Fibroblast of pulmonary artery (primary cell): ENCODE data around the gene PKHD1.
A peak's percentile ranks its signal among the peaks of the same experiment; 100 is the strongest.

Experiments used
- DNase-seq: peaks from one replicate; pipeline ENCODE4 v3.0.0-alpha.2; 2010; ENCODE audit warnings: low read depth
- H3K4me3 ChIP-seq: replicated peaks from 2 replicates; pipeline ENCODE4 v1.5.1; 2011; ENCODE audit warnings: low read depth, mild to moderate bottlenecking, control low read depth, low read length, moderate library complexity
- CTCF ChIP-seq: IDR thresholded peaks from 2 replicates; pipeline ENCODE4 v1.5.1; 2011; ENCODE audit warnings: mild to moderate bottlenecking, control low read depth, low read length, inconsistent platforms; ENCODE audit errors: missing control alignments

Gene PKHD1

GRCh38 chr6:52050051-52050405 lies 37.4 kb downstream of the PKHD1 start:
- no peak for DNase-seq
- no peak for TF ChIP-seq CTCF
- no peak overlapping the region for H3K4me3 ChIP-seq

- no peak overlapping the region for H3K4me3 ChIP-seq
These were observed 38.0 kb downstream of the PKHD1 start for GRCh38 chr6:52049252-52050050.

GRCh38 chr6:52046456-52046855 lies 41.0 kb downstream of the PKHD1 start:
- no peak for DNase-seq
- H3K4me3 ChIP-seq: no peak overlapping the region
- TF ChIP-seq CTCF: no peak

More at GRCh38 chr6:52049252-52050050, 38.0 kb downstream of the PKHD1 start:
- TF ChIP-seq CTCF: peak; percentile 72
- DNase-seq: peak; percentile 59

- no peak overlapping the region for H3K4me3 ChIP-seq
- no peak for DNase-seq
These were observed 41.9 kb downstream of the PKHD1 start for GRCh38 chr6:52045481-52045880.

GRCh38 chr6:52045033-52045432 lies 42.4 kb downstream of the PKHD1 start:
- no peak overlapping the region for H3K4me3 ChIP-seq
- no peak for TF ChIP-seq CTCF
- DNase-seq: no peak

More at GRCh38 chr6:52045481-52045880, 41.9 kb downstream of the PKHD1 start:
- TF ChIP-seq CTCF: no peak

- TF ChIP-seq CTCF: no peak
- no peak overlapping the region for H3K4me3 ChIP-seq
- no peak for DNase-seq
These were observed 45.1 kb downstream of the PKHD1 start for GRCh38 chr6:52042141-52042885.
